Transverse colon (tissue), 4 donors: ENCODE measurements around the gene GRIN2A. TPM values are rescaled to one million over a fixed set of nuclear protein-coding genes. Genes with fewer than 3 reads are reported as not detected.

Source experiments
- DNase-seq: peaks from one replicate; pipeline ENCODE4 v3.0.0-alpha.2; 2019
- H3K27ac ChIP-seq, 4 donors: fragments of 200-600 bp; sonication (generic); 2 replicates each; pipeline ENCODE4 v1.5.1; 2016 to 2018; ENCODE audit warnings: inconsistent platforms in 4 of 4
- H3K27me3 ChIP-seq: fragments of 200-600 bp; sonication (generic); 2 replicates; pipeline ENCODE4 v1.5.1; 2017; ENCODE audit warnings: inconsistent platforms
- H3K36me3 ChIP-seq, 4 donors: fragments of 200-600 bp; sonication (generic); 2 replicates each; pipeline ENCODE4 v1.5.1; 2017 to 2019; ENCODE audit warnings: inconsistent platforms in 4 of 4
- H3K4me1 ChIP-seq, 4 donors: fragments of 200-600 bp; sonication (generic); 2 replicates each; pipeline ENCODE4 v1.5.1; 2017 to 2020; ENCODE audit warnings: inconsistent platforms in 4 of 4
- H3K4me3 ChIP-seq, 4 donors: fragments of 200-600 bp; sonication (generic); 1 replicate in 1 of 4; 2 replicates in 3 of 4; pipeline versions ENCODE4 v1.5.1 to v1.6.1; 2017 to 2019; ENCODE audit warnings: inconsistent platforms in 4 of 4
- H3K9me3 ChIP-seq, 2 donors: fragments of 200-600 bp; sonication (generic); 2 replicates each; pipeline ENCODE4 v1.5.1; 2017 to 2019; ENCODE audit warnings: inconsistent platforms in 2 of 2
- EP300 ChIP-seq: sonication (generic); formaldehyde crosslinking; IDR thresholded peaks from one replicate; pipeline ENCODE4 v1.6.1; 2017; ENCODE audit warnings: antibody characterized with exemption, low read depth
- POLR2A ChIP-seq: fragments of 450-650 bp; IDR thresholded peaks from one replicate; pipeline ENCODE4 v1.6.1; 2016; ENCODE audit warnings: antibody characterized with exemption, mild to moderate bottlenecking, moderate library complexity
- POLR2AphosphoS5 ChIP-seq, 3 donors: sonication (generic); formaldehyde crosslinking; IDR thresholded peaks; one replicate each; pipeline ENCODE4 v1.6.1; 2016; ENCODE audit warnings: antibody characterized with exemption in 3 of 3
- WGBS, 2 donors: methylation state at CpG; one replicate each; pipeline ENCODE4 v1.1.5; 2018; ENCODE audit warnings: low coverage in 1 of 2; 5-methylcytosine and 5-hydroxymethylcytosine counted together
- in situ Hi-C, 4 donors: fragments of 200-750 bp; cut with MboI; loops; one replicate each; pipeline versions ENCODE4 v1.15.0 to v1.15.1; 2017; ENCODE audit warnings: low sequenced_read_pairs in 3 of 4, low pct_ligation_motif_present in 1 of 4, low pct_unique_long_range_greater_than_20kb in 1 of 4
- intact Hi-C: fragments of 100-400 bp; cut with DNase I; formaldehyde crosslinking; loops from one replicate; pipeline ENCODE4 v1.15.1; 2023; ENCODE audit warnings: low total_unique reads
- total RNA-seq, 4 donors: library from RNA; depleted of rRNA; stranded (reverse); fragments of >200 nt; gene quantifications; one replicate each; pipeline ENCODE4 v1.1.0, GENCODE V29; 2016
- TF ChIP-seq, protein P1 (sequence below), 5 experiments: fragments of 200-600 bp in 3 of 5; fragments of 450-650 bp in 2 of 5; sonication (generic) in 3 of 5; IDR thresholded peaks; 1 replicate in 2 of 5; 2 replicates in 3 of 5; pipeline ENCODE4 v1.5.1; 2016 to 2017; ENCODE audit warnings: antibody characterized with exemption in 5 of 5, inconsistent platforms in 3 of 5, mild to moderate bottlenecking in 2 of 5, moderate library complexity in 1 of 5

GRIN2A gene
- total RNA-seq, 4 donors from 2014 or later: 0.14 to 0.37 (median 0.18) TPM

GRCh38 chr16:10169904-10170410 lies 12.3 kb downstream of the GRIN2A start:
- WGBS, 2 donors: 77% methylated on average over 2 of the region's 2 CpGs; no CpG with 5 or more reads in 1 of the 2 donors
- intact Hi-C loops: no loop called here
- Histone ChIP-seq H3K27ac (no peak overlapping the region), H3K4me3 (no peak overlapping the region), H3K36me3 (no peaks in the 10 kb centered on the region), H3K27me3 (no peaks in the 10 kb centered on the region), H3K4me1 (no peaks in the 10 kb centered on the region), H3K9me3 (no peaks in the 10 kb centered on the region)
- TF ChIP-seq EP300: no peak
- TF ChIP-seq POLR2AphosphoS5 (IDR thresholded peaks at IDR 0.05): no peak
- no peak for TF ChIP-seq POLR2A
- TF ChIP-seq, protein P1, sequence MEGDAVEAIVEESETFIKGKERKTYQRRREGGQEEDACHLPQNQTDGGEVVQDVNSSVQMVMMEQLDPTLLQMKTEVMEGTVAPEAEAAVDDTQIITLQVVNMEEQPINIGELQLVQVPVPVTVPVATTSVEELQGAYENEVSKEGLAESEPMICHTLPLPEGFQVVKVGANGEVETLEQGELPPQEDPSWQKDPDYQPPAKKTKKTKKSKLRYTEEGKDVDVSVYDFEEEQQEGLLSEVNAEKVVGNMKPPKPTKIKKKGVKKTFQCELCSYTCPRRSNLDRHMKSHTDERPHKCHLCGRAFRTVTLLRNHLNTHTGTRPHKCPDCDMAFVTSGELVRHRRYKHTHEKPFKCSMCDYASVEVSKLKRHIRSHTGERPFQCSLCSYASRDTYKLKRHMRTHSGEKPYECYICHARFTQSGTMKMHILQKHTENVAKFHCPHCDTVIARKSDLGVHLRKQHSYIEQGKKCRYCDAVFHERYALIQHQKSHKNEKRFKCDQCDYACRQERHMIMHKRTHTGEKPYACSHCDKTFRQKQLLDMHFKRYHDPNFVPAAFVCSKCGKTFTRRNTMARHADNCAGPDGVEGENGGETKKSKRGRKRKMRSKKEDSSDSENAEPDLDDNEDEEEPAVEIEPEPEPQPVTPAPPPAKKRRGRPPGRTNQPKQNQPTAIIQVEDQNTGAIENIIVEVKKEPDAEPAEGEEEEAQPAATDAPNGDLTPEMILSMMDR (IDR thresholded peaks at IDR 0.05): no peak
- in situ Hi-C loops: loop anchor here in 1 of 4 donors (25.0 kb wide), 1 partner anchor 1008 kb away; no protein-coding TSS in a partner anchor
- no peak for DNase-seq

GRCh38 chr16:10169031-10169430 lies 13.2 kb downstream of the GRIN2A start:
- Histone ChIP-seq H3K4me1 (no peaks in the 10 kb centered on the region), H3K9me3 (no peaks in the 10 kb centered on the region), H3K4me3 (no peak overlapping the region), H3K27ac (no peak overlapping the region), H3K36me3 (no peaks in the 10 kb centered on the region), H3K27me3 (no peaks in the 10 kb centered on the region)
- 63 to 81% methylated on average over 2 to 3 of the region's 3 CpGs for WGBS, 2 donors
- in situ Hi-C loops: loop anchor here in 1 of 4 donors (25.0 kb wide), 1 partner anchor 1007 kb away; no protein-coding TSS in a partner anchor
- TF ChIP-seq POLR2AphosphoS5 (IDR thresholded peaks at IDR 0.05) (no peak), POLR2A (no peak), EP300 (no peak)
- TF ChIP-seq, protein P1 (IDR thresholded peaks at IDR 0.05): no peak
- intact Hi-C loops: no loop called here
- no peak for DNase-seq

DNA sequence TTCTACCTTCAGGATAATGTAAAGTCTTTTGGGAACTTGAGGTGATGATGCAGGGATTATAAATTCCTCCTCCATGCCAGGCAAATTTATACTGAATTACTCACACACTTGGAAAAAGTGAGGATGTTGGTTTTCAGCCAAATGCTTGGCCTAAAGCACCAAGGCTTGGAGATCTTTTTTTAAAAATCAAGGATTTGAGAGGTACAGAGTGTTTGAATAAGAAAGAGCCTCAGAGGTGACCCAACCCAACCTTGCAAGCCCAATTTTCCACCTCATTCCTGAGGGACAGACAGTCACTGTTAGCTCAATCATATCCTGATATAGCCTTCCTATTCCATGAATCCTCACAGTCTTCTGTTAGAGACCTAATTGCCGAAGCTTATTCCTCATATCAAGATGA lies 14.0 kb downstream of the GRIN2A start:
- 80 to 83% methylated on average over 1 of the region's 1 CpG for WGBS, 2 donors
- H3K27me3 ChIP-seq: no peaks in the 10 kb centered on the region
- no peaks in the 10 kb centered on the region for H3K9me3 ChIP-seq
- in situ Hi-C loops (loop anchor here in 1 of 4 donors (25.0 kb wide), 1 partner anchor 1006 kb away; no protein-coding TSS in a partner anchor), intact Hi-C loops (no loop called here)
- H3K36me3 ChIP-seq: no peaks in the 10 kb centered on the region
- no peak overlapping the region for H3K4me3 ChIP-seq
- no peaks in the 10 kb centered on the region for H3K4me1 ChIP-seq
- H3K27ac ChIP-seq: no peak overlapping the region
- TF ChIP-seq POLR2A (no peak), EP300 (no peak), POLR2AphosphoS5 (IDR thresholded peaks at IDR 0.05) (no peak)
- TF ChIP-seq, protein P1 (IDR thresholded peaks at IDR 0.05): no peak
- DNase-seq: no peak

DNA sequence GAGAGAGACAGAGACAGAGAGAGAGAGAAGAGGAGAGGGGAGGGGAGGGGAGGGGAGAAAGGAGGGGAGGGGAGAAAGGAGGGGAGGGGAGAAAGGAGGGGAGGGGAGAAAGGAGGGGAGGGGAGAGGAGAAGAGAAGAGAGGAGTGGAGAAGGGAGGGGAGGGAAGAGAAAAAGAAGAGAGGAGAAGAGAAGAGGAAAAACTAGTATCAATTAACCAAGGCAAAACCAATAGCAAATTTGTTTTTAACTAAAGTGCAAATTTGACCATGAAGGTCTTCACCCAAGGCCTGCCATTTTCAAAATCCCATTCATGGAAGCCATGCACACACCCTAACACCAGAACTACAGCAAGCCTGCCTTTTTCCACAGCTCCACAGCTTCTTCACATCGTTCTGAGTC lies 16.6 kb downstream of the GRIN2A start:
- H3K36me3 ChIP-seq: no peaks in the 10 kb centered on the region
- no peak overlapping the region for H3K27ac ChIP-seq
- intact Hi-C loops: no loop called here
- no peak for DNase-seq
- no peaks in the 10 kb centered on the region for H3K4me1 ChIP-seq
- TF ChIP-seq POLR2A (no peak), POLR2AphosphoS5 (IDR thresholded peaks at IDR 0.05) (no peak), EP300 (no peak)
- TF ChIP-seq, protein P1 (IDR thresholded peaks at IDR 0.05): no peak
- in situ Hi-C loops: loop anchor here in 1 of 4 donors (25.0 kb wide), 1 partner anchor 1003 kb away; no protein-coding TSS in a partner anchor
- no peak overlapping the region for H3K4me3 ChIP-seq
- WGBS, 2 donors: 38 to 52% methylated on average over 1 of the region's 1 CpG
- H3K9me3 ChIP-seq: no peaks in the 10 kb centered on the region
- no peaks in the 10 kb centered on the region for H3K27me3 ChIP-seq
